GM23248 (cell line): Measurements from ENCODE around the gene CHST8. TPM values are rescaled to one million over a fixed set of nuclear protein-coding genes. Genes with fewer than 3 reads are reported as not detected.

Experiments
- DNase-seq: peaks from one replicate; pipeline ENCODE4 v3.0.0-alpha.2; 2015
- H2AFZ ChIP-seq: fragments of 200-600 bp; sonication (generic); 2 replicates; pipeline ENCODE4 v1.6.1; 2016; ENCODE audit warnings: antibody characterized with exemption
- H3F3A ChIP-seq: fragments of 200-600 bp; sonication (generic); 2 replicates; pipeline ENCODE4 v1.6.1; 2016; ENCODE audit warnings: mild to moderate bottlenecking, antibody characterized with exemption, mixed run types; ENCODE audit not compliant: insufficient read depth
- H3K27ac ChIP-seq: fragments of 200-600 bp; sonication (generic); 2 replicates; pipeline ENCODE4 v1.5.1; 2016; ENCODE audit warnings: mild to moderate bottlenecking
- H3K27me3 ChIP-seq: fragments of 200-600 bp; sonication (generic); replicated peaks from 2 replicates; pipeline ENCODE4 v1.6.1; 2016; ENCODE audit warnings: mild to moderate bottlenecking; ENCODE audit not compliant: insufficient read depth
- H3K36me3 ChIP-seq: fragments of 200-600 bp; sonication (generic); 2 replicates; pipeline ENCODE4 v1.6.1; 2016; ENCODE audit warnings: low read depth, mild to moderate bottlenecking
- H3K4me1 ChIP-seq: fragments of 200-600 bp; sonication (generic); 2 replicates; pipeline ENCODE4 v1.6.1; 2016; ENCODE audit warnings: mild to moderate bottlenecking; ENCODE audit not compliant: insufficient read depth
- H3K4me2 ChIP-seq: fragments of 200-600 bp; sonication (generic); one replicate; pipeline ENCODE4 v1.6.1; 2016; ENCODE audit warnings: mild to moderate bottlenecking; ENCODE audit not compliant: unreplicated experiment
- H3K4me3 ChIP-seq: fragments of 200-600 bp; sonication (generic); 2 replicates; pipeline ENCODE4 v1.5.1; 2016; ENCODE audit warnings: mild to moderate bottlenecking
- H3K79me2 ChIP-seq: fragments of 200-600 bp; sonication (generic); 2 replicates; pipeline ENCODE4 v1.6.1; 2016; ENCODE audit warnings: mild to moderate bottlenecking; ENCODE audit not compliant: insufficient read depth
- H3K9ac ChIP-seq: fragments of 200-600 bp; sonication (generic); 2 replicates; pipeline ENCODE4 v1.6.1; 2016; ENCODE audit warnings: mild to moderate bottlenecking
- H3K9me2 ChIP-seq: fragments of 200-600 bp; sonication (generic); 2 replicates; pipeline ENCODE4 v1.6.1; 2016; ENCODE audit warnings: mixed run types, mild to moderate bottlenecking, moderate library complexity; ENCODE audit not compliant: insufficient read depth
- H3K9me3 ChIP-seq: fragments of 200-600 bp; sonication (generic); one replicate; pipeline ENCODE4 v1.6.1; 2017; ENCODE audit warnings: low read depth
- H4K20me1 ChIP-seq: fragments of 200-600 bp; sonication (generic); 2 replicates; pipeline ENCODE4 v1.6.0; 2016; ENCODE audit not compliant: insufficient read depth
- EZH2 ChIP-seq: fragments of 200-600 bp; sonication (generic); IDR thresholded peaks from 2 replicates; pipeline ENCODE4 v1.6.1; 2018; ENCODE audit warnings: antibody characterized with exemption, mild to moderate bottlenecking; ENCODE audit not compliant: insufficient read depth, poor library complexity, severe bottlenecking
- EZH2phosphoT487 ChIP-seq: fragments of 200-600 bp; sonication (generic); IDR thresholded peaks from 2 replicates; pipeline ENCODE4 v1.6.1; 2018; ENCODE audit warnings: antibody characterized with exemption, moderate library complexity, mild to moderate bottlenecking, low read depth; ENCODE audit not compliant: insufficient read depth
- WGBS, 2 experiments: methylation state at CpG; one replicate each; pipeline ENCODE4 v1.1.6; 2015 to 2017; ENCODE audit warnings: low lambda C conversion rate in 2 of 2, low coverage in 1 of 2; ENCODE audit errors: missing lambda C conversion rate in 2 of 2; 5-methylcytosine and 5-hydroxymethylcytosine counted together
- in situ Hi-C: fragments of 300-500 bp; cut with MboI; formaldehyde crosslinking; loops from 2 replicates; pipeline ENCODE4 v1.15.0; 2020
- polyA plus RNA-seq: library from polyadenylated mRNA; unstranded; fragments of >200 nt; fragmentation: Nextera tagmentation; extraction: Ambion mirVana; gene quantifications from 2 replicates; pipeline ENCODE4 v1.2.1, GENCODE V29; 2016
- total RNA-seq: library from RNA; depleted of rRNA; stranded (reverse); fragments of >200 nt; shearing (Covaris generic); gene quantifications from 2 replicates; pipeline ENCODE4 v1.2.3, GENCODE V29; 2014

CHST8 gene
- total and polyA plus RNA-seq, 2 experiments from 2014 or later = 0.30 to 1.1 TPM

GRCh38 chr19:33772102-33772857 lies 150.5 kb downstream of the CHST8 start:
- Histone ChIP-seq H2AFZ (no peak overlapping the region), H3K27ac (no peak overlapping the region), H3K27me3 (0 out of 2 replicates have a peak, but pooled peaks cover 10% of the 10 kb centered on the region), H3K36me3 (no peaks in the 10 kb centered on the region), H3K4me3 (no peak overlapping the region), H3K9me2 (no peaks in the 10 kb centered on the region), H3F3A (no peaks in the 10 kb centered on the region), H3K9me3 (no peaks in the 10 kb centered on the region), H3K9ac (no peak overlapping the region), H3K4me1 (no peaks in the 10 kb centered on the region), H4K20me1 (no peaks in the 10 kb centered on the region), H3K79me2 (no peaks in the 10 kb centered on the region), H3K4me2 (no peak overlapping the region)
- 82 to 85% methylated on average over 69 to 72 of the region's 72 CpGs for WGBS, 2 experiments
- no peak for TF ChIP-seq EZH2
- no peak for TF ChIP-seq EZH2phosphoT487
- in situ Hi-C loops = loop anchor here (5.0 to 10.0 kb wide), 2 partner anchors 323 to 350 kb away; no protein-coding TSS in a partner anchor
- no peak for DNase-seq

DNA sequence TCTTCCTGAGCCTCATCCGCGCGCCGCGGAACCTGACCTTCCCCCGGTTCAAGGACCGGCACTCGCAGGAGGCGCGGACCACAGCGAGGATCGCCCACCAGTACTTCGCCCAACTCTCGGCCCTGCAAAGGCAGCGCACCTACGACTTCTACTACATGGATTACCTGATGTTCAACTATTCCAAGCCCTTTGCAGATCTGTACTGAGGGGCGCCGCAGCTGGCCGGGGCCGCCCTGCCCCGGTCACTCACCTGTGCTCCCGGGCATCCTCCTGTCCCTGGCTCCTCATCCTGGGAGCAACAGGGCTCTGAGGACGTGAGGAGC lies 151.1 kb downstream of the CHST8 start:
- no peaks in the 10 kb centered on the region for H3K36me3 ChIP-seq
- WGBS, 2 experiments = 88 to 89% methylated on average over 19 to 23 of the region's 23 CpGs
- H2AFZ ChIP-seq = no peak overlapping the region
- H3K4me1 ChIP-seq = no peaks in the 10 kb centered on the region
- H3K9me2 ChIP-seq = no peaks in the 10 kb centered on the region
- no peak overlapping the region for H3K9ac ChIP-seq
- no peak overlapping the region for H3K4me2 ChIP-seq
- no peaks in the 10 kb centered on the region for H3F3A ChIP-seq
- H3K27ac ChIP-seq = no peak overlapping the region
- 0 out of 2 replicates have a peak, but pooled peaks cover 10% of the 10 kb centered on the region for H3K27me3 ChIP-seq
- no peaks in the 10 kb centered on the region for H3K9me3 ChIP-seq
- no peaks in the 10 kb centered on the region for H4K20me1 ChIP-seq
- in situ Hi-C loops = loop anchor here (5.0 to 10.0 kb wide), 2 partner anchors 322 to 351 kb away; no protein-coding TSS in a partner anchor
- no peak for TF ChIP-seq EZH2
- no peak for TF ChIP-seq EZH2phosphoT487
- H3K79me2 ChIP-seq = no peaks in the 10 kb centered on the region
- H3K4me3 ChIP-seq = no peak overlapping the region
- DNase-seq = no peak

DNA sequence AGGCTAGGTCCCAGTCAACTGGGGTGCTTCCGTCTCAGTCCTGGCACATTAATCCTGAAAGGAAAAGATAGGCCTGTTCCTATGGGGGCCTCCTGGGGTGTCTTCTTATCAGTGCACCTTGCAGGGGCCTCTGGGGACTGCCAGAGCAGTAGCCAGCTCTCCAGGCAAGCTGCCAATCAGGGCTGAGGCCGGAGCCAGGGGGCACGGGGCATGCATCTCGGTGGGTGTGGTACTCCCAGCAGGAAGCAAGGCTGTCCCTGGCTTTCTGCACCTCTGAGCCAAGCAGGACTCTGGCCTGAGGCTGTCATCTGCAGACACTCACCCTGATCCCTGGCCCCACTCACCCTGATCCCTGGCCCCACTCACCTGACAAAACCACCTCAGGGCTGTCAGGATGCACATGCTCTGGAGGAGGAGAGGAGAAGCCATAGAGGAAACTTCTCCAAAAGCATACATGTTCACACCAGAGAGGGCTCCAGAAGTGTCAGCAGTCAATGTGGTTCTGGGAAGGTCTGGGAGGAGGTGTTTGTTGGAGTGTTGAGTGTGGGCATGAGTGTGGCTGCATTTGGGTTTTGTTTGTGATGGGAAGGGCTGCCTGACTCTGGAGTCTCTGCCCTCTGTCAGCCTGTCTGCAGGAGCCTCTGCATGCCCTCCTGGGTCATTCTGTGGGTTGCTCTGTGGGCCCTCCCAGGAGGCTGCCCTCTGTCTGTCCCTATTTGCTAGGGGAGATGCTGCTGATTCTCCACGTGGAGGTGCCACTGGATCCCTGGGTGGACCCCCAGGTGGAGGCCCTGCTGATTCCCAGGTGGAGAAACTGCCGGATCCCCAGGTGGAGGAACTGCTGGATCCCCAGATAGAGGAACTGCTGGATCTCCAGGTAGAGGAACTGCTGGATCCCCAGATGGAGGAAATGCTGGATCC lies 152.2 kb downstream of the CHST8 start:
- Histone ChIP-seq H4K20me1 (no peaks in the 10 kb centered on the region), H3K9me3 (no peaks in the 10 kb centered on the region), H3F3A (no peaks in the 10 kb centered on the region), H3K27me3 (peaks cover 11% of the 10 kb centered on the region; the same call in 1 of the 2 replicates), H3K27ac (no peak overlapping the region), H3K79me2 (no peaks in the 10 kb centered on the region), H2AFZ (no peak overlapping the region), H3K36me3 (no peaks in the 10 kb centered on the region), H3K9me2 (no peaks in the 10 kb centered on the region), H3K9ac (no peak overlapping the region), H3K4me3 (no peak overlapping the region), H3K4me1 (no peaks in the 10 kb centered on the region), H3K4me2 (no peak overlapping the region)
- TF ChIP-seq EZH2phosphoT487 = no peak
- TF ChIP-seq EZH2 = no peak
- 20 to 28% methylated on average over 3 to 6 of the region's 6 CpGs for WGBS, 2 experiments
- no peak for DNase-seq
- in situ Hi-C loops = loop anchor here (5.0 to 10.0 kb wide), 2 partner anchors 321 to 352 kb away; no protein-coding TSS in a partner anchor

DNA sequence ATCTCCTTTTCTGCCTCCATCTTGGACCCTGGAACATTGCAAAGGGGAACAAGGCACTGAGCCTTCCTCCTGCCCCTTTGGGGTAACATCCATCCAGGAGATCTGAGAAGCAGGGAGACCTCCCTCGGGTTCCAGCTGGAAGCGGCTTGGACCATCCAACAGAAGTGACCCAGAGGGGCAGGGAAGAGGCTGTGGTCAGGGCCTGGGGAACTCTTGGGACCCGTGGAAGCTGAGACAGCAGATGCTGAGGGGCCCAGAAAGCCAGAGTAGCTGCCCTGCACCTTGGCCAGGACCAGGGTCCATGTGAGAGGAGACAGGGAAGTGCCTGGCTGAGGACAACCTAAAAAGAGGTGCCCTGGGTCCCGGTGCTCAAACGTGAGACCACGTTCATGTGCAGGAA lies 153.0 kb downstream of the CHST8 start:
- Histone ChIP-seq H3K4me1 (no peaks in the 10 kb centered on the region), H2AFZ (no peak overlapping the region), H3K27me3 (peaks cover 19% of the 10 kb centered on the region; the same call in 1 of the 2 replicates), H3K9ac (no peak overlapping the region), H3F3A (no peaks in the 10 kb centered on the region), H3K9me2 (no peaks in the 10 kb centered on the region), H3K36me3 (no peaks in the 10 kb centered on the region), H3K4me2 (no peak overlapping the region), H4K20me1 (no peaks in the 10 kb centered on the region), H3K79me2 (no peaks in the 10 kb centered on the region), H3K9me3 (no peaks in the 10 kb centered on the region), H3K27ac (no peak overlapping the region), H3K4me3 (no peak overlapping the region)
- 56 to 60% methylated on average over 6 of the region's 6 CpGs for WGBS, 2 experiments
- in situ Hi-C loops = loop anchor here (5.0 to 25.0 kb wide), 3 partner anchors 320 to 563 kb away; no protein-coding TSS in a partner anchor
- DNase-seq = no peak
- TF ChIP-seq EZH2phosphoT487 (no peak), EZH2 (no peak)
